DMS53 treated with DMSO at 0.1 percent for 48 hours (cell line): ENCODE data around the gene ZNF282.
"Not testable (repeated sequence)": the region's sequence is repeated elsewhere in the genome, so short reads cannot be mapped to it uniquely, and the experiment has no call there.

Experiments
- DNase-seq: peaks from one replicate; lab custom pipeline; 2025; ENCODE audit not compliant: unreplicated experiment; lab: John Stamatoyannopoulos, UW

The ZNF282 gene

GRCh38 chr7:149252378-149252777 lies 57.0 kb downstream of the ZNF282 start:
- no peak for DNase-seq

GRCh38 chr7:149253665-149254064 lies 58.3 kb downstream of the ZNF282 start:
- no peak for DNase-seq

- no peak for DNase-seq
Observed at GRCh38 chr7:149254181-149254858, 59.0 kb downstream of the ZNF282 start.

- DNase-seq, result no peak
Observed at GRCh38 chr7:149255174-149255573, 59.8 kb downstream of the ZNF282 start.

- no peak for DNase-seq
Observed at GRCh38 chr7:149256568-149256967, 61.2 kb downstream of the ZNF282 start.

- DNase-seq, result no peak
Observed at GRCh38 chr7:149257146-149257545, 61.8 kb downstream of the ZNF282 start.

- DNase-seq, result peak; percentile 51
Observed at GRCh38 chr7:149261316-149261828, 66.0 kb downstream of the ZNF282 start.

- DNase-seq, result peak; percentile 91
Observed at GRCh38 chr7:149261829-149262617, 66.7 kb downstream of the ZNF282 start, which contains the start of gene ZNF783. TSS of gene ZNF783 (plus strand) at chr7:149262196. CDS start at chr7:149262334, 138 bp downstream.

- no peak for DNase-seq
Observed at GRCh38 chr7:149266451-149266850, 71.1 kb downstream of the ZNF282 start.

- no peak for DNase-seq
Observed at GRCh38 chr7:149267733-149268132, 72.4 kb downstream of the ZNF282 start.

GRCh38 chr7:149274424-149274823 lies 79.1 kb downstream of the ZNF282 start:
- not testable (repeated sequence) for DNase-seq
